HG02885 (cell line): ENCODE measurements around the gene DNAH5.

Experiments
- ATAC-seq: cut with Tn5 transposase; IDR thresholded peaks from one replicate; pipeline ENCODE4 v1.9.1; 2021; ENCODE audit warnings: mild to moderate bottlenecking; ENCODE audit not compliant: unreplicated experiment, poor library complexity

DNAH5 gene

DNA sequence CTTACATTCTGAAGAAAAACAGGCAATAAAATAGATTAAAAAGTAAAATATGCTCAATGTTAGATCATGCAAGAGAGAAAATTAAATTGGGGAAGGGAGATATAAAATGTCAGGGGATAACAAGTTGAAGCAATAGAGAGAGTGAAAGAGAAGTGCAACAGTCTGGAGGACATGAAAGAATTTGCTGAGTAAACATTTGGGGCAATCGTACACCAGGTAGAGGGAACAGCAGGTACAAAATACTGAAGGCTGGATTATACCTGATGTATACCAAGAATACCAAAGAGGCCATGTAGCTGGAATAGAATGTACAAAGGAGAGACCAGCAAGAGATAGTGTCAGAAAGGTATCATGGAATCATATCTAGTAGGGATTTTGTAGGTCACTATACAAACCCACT, 300.8 kb downstream of the DNAH5 start:
- ATAC-seq, result no peak

DNA sequence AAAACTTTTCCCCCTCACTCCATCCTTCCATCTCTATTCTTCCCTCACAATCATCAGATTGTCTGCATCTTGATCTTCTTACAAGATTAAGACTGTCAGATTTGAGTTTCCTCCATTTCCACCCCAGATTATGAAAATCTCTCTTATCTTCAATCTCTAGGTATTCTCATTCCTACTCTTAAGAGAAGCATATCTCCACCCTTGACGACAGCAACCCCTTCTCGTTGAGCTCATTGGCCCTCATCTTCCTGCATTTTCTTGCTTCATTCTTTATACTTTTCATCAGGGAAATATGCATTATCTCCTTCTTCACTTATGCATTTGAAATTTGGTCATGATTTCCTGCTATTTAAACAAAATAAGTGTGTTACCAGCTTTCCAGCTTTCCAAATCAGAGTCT, 301.3 kb downstream of the DNAH5 start:
- no peak for ATAC-seq
